AG08396 (cell line): ENCODE measurements around the gene HTR3C.
"Not testable (repeated sequence)": the region's sequence is repeated elsewhere in the genome, so short reads cannot be mapped to it uniquely, and the experiment has no call there.

Experiments
- DNase-seq: peaks from one replicate; pipeline ENCODE4 v3.0.0; 2012; ENCODE audit warnings: low spot score, mixed read lengths

Gene HTR3C

DNA sequence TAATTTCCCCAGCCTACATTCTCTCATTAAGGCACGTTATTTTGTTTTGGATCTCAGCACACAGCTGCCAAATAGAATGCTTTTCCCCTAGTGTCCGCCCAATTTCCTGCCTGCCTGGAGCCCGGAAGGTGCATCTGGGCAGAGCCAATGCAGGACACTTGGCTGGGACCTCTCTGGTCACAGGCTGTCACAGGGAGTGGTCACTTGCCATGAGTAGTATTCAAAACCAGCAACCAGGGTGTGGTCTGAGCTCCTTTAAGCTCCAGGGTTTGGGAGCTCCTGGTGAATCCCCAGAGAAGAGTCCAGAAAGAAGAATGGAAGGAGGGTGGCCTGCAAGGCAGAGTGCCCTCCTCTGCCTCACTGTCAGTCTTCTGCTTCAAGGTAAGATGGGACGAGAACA is at the start of gene HTR3C:
Gene HTR3C (plus strand): TSS at position 281 of the 400 bp plus-strand sequence. CDS start 34 bp downstream, at position 315.
- DNase-seq: no peak

DNA sequence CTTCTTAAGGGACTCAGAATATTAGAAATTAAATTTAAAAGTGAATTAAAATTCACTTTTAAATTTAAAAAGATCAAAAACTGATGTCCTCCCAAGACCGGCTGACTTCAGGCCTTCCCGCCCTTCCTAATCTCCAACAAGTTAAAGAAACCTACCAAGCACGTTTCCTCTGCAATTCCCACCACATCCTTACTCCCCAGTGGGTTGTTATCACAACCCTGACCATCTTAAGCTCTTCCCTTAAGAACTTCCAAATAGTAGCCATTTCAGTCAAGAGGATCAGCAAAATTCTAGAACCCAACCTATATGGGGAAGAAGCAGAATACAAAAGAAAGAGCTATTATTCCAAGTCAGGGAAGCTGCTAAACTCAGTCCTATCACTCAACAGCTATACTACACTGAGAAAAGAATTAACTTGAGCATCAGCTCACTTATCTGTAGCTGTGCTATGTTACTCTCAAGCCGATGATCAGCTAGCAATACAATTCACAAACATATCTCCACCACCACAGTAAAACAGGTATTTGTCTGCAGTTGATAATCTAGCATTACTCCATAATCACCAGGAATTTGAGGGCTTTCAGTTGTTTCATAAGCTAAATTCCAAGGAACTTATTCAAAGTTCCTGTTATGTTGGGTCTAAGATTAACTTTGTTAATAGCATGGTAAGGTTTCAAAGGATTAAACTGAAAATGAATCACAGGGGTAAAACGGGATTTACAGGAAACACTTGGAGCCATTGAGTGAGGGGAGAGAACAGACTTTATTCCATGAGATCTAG is 49.5 kb upstream of the HTR3C start:
- peak; percentile 34 for DNase-seq

- no peak for DNase-seq
Observed at GRCh38 chr3:184004476-184004875, 48.4 kb upstream of the HTR3C start.

DNA sequence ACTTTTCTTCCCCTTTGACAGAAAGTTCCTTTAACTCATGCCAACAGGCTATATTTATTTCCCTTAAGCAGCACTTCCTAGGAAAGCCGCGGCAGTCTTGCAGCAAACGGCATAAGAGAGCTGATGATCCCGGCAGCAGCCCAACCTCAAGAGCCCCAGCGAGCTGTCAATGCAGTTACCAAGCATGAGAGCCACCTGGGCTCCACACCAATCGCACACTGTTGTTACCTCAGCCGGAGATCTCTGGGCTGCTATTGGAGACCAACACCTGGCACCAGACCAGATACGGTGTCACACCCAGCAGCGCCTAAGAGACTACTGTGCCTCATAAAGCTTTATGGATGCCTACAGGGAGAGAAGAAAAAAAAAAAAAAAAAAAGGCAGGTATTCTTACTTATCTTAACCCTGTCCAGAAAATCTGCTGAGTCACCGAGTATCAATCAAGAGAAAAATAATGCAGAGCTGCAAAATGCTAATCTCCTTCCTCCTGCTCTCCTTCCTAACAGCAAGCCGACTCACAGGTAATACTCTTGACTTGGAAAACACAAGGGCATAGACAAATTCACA is 46.8 kb upstream of the HTR3C start:
- DNase-seq: peak; percentile 26

DNA sequence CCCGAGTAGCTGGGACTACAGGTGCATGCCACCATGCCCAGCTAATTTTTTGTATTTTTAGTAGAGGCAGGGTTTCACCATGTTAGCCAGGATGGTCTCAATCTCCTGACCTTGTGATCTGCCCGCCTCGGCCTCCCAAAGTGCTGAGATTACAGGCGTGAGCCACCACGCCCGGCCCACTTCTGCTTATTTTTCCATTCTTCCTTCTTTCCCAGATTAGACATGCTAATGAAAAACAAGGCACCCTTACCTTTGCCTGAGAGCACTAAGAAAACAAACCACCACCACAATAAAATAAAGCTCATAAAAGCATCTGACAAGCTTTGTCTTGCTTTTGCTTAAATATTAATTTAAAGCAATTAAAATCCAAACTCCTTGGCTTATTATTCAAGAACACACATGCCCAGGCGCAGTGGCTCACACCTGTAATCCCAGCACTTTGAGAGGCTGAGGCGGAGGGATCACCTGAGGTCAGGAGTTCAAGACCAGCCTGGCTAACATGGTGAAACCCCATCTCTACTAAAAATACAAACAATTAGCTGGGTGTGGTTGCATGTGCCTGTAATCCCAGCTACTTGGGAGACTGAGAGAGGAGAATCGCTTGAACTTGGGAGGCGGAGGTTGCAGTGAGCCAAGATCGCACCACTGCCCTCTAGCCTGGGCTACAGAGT is 45.6 kb upstream of the HTR3C start:
- not testable (repeated sequence) for DNase-seq

DNA sequence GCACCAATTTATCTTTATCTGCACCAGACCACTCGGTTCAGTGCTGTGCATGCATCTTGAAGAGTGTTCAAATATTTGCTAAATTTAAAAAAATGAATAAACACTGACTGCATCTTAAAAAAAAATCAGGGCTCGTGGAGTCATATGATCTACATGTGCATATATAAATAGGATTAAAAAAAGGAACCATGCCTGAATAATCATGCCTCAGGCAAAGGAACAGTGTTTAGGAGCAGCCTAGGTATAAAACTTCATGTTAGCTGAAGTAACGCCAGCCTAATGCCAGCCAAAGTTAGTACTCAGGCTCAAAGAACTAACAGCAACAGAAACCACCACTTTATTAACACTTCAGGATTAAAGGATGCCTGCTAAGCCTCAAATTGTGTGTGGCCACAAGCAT is 44.7 kb upstream of the HTR3C start:
- no peak for DNase-seq

- no peak for DNase-seq
Observed at GRCh38 chr3:184011230-184011876, 41.5 kb upstream of the HTR3C start.

DNA sequence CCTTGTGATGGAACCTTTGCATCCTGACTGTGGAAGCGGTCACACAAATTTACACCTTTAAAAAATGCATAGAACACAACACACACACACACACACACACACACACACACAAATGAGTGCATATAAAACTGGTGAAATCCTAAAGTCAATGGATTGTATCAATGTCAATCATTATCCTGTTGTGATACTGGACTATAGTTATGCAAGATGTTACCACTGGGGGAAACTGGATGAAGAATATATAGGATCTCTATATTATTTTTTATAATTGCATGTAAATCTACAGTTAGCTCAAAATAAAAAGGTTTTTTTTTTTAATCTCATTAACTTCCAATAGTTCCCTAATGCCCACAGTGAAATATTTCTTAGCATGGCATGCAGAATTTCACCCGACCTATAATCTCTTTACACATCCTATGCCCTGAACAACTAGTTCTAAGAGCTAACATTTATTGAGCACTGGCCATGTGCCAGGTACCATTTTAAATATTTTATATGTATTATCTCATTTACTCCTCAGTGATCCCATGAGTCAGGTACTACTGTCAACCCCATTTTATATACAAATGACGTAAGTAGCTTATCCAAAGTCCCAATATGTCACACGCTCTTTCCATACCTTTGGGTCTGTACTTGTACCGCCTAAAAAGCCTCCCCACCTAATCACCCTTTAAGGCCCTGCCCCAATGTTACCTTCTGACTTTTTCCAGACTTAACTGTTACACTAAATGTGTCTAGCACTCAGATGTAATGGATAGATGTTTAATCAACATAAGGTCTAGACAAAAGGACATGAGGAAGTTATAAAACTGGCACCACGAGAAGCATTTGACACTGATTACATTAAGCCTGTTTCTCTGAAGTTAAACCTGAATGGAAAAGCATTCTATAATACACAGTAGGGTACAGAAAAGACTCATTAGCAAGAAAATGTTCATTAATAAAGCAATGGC is 40.6 kb upstream of the HTR3C start:
- no peak for DNase-seq

DNA sequence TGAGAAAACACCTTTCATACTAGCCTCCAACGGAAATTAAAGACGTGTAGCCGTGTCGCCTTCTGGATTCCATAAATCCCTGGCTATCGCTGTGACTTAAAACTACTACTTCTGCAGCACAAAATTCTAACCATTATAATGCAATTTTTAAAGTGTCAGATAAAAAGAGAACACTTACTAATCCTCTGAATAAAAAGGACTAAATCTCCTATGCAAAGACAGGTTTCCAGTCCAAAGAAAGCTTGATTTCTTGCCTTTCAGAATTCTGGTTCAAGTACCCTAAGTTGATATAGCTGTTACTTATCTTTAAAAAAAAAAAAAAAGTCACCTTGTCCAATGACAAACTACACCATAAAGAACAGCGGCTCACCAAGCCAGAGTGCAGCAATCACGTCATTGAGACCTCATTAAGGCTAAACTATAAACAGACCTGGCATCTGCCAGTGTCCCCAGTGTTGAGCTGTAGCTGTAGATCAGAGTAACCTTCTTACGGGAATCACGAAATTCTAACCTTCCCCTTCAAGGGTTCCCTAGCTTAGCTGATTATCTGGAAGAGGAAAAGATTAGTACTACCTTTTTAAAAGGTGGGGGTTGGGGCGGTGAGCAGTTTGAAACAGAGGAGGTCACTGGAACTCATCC is 37.3 kb upstream of the HTR3C start:
- DNase-seq: no peak

DNA sequence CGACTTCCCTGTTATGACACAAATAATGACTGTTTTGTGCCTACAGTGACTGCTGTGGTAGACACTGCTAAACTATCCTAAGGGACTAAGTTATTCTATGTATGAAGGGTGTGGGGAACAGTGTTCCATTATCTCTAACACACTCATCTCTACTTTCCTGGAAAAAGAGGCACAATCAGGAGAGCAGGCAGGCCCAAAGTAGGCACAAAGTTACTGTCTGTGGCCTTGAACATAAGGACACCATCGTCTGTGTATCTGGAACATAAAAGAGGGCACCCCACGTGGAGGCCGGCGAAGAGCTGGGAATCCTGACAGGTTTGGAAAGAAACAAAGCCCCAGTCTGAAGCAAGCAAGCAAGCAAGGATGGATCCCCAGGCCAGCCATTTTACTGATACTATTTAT is 36.7 kb upstream of the HTR3C start:
- DNase-seq: no peak

DNA sequence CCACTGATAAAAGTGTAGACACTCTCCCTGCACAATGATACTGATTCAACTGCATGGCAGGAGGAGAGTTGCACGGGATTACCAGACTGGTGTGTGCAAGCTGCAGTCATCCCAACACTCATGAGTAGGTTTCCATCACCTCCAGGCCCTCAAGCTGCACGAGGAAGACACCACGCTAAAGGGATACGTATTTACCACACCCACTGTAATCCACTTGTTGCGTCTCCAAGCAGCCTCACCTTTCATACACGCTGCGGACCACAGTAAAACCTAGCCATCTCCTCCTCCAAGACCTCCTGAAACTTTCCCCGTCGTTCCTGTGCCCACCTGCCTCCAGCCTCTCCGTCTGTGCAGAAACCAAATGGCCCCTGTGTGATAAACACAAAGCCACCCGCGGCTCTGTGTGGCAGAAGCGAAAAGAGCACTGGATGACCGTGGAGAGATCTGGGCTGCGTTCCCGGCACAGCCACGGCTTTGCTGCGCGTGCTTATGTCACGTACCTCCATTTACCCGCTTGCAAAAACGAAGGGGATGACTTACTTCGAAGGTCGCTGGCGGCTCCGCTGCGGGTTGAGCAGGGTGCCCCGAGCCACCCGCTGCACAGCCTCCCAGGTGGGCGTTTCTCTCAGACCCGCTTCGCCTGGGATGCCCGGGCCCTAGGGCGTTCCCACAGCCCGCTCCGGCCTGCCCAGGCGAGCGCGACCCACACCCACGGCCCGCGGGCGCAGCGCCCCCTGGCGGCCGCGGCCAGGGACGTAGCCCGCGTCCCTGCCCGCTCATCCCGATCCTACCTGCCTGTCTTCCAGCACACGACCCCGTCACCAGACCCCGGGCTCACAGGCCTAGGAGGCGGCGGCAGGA is 35.8 kb upstream of the HTR3C start:
- peak; percentile 90 for DNase-seq

- DNase-seq: peak; percentile 97
Observed at GRCh38 chr3:184017672-184018423, 35.0 kb upstream of the HTR3C start, which contains the start of gene ABCC5. TSS of gene ABCC5 (minus strand) at chr3:184017884. CDS start at chr3:184014392, 3,492 bp downstream.

DNA sequence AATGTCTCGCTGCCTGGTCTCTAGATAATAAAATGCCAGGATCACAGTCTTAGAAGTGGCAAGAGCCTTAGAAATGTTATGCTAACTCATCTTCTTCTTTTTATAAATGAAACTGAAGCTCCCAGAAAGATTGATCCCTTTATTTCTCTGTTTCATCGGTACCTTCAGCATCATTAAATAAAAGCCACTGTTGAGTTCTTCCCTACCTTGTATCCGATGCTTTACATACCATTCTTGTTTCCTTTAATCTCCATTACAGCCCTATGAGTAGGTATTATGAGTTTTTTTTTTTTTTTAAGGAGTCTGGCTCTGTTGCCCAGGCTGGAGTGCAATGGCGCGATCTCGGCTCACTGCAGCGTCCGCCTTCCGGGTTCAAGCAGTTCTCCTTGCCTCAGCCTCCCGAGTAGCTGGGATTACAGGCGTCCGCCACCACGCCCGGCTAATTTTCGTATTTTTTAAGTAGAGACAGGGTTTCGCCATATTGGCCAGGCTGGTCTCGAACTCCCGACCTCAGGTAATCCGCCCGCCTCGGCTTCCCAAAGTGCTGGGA is 34.3 kb upstream of the HTR3C start:
- no peak for DNase-seq

DNA sequence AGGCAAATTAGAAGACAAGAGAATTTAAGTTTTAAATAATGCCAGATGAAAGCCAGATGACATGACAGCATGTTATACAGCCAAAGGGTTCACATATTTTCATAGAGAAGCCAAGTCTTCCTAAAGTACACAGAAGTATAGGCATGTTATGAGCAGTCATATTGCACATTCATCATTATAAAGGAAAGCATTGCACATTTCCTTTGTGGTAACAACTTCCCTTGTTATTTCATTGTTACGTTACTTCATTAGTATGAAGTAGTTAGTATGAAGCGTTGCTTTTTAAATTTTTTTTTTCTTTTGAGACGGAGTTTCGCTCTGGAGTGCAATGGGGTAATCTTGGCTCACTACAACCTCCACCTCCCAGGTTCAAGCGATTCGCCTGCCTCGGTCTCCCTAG is 30.5 kb upstream of the HTR3C start:
- DNase-seq: no peak

DNA sequence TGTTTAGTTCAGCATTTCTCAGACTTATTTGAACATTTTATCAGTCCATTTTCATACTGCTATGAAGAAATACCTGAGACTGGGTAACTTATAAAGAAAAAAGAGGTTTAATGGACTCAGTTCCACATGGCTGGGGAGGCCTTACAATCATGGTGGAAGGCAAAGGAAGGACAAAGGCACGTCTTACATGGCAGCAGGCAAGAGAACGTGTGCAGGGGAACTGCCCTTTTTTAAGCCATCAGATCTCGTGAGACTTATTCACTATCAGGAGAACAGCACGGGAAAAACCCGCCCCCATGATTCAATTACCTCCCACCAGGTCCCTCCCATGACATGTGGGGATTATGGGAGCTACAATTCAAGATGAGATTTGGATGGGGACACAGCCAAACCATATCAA is 27.6 kb upstream of the HTR3C start:
- DNase-seq: not testable (repeated sequence)

- not testable (repeated sequence) for DNase-seq
Observed at GRCh38 chr3:184028275-184028890, 24.5 kb upstream of the HTR3C start.

DNA sequence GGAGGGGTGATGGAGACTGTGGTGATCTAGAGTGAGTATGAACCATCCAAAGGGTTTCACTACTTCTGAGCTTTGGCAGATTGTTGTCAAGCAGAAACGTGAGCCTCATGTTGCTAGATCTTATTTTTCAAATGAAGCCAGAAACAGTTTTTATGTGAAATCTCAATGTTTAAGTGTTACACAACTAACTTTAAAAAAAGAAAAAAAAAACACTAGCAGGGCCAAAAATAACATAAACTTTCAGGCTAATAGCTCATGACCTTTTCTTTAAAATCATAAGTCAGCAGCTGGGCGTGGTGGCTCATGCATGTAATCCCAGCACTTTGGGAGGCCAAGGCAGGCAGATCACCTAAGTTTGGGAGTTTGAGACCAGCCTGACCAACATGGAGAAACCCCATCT is 23.4 kb upstream of the HTR3C start:
- no peak for DNase-seq

DNA sequence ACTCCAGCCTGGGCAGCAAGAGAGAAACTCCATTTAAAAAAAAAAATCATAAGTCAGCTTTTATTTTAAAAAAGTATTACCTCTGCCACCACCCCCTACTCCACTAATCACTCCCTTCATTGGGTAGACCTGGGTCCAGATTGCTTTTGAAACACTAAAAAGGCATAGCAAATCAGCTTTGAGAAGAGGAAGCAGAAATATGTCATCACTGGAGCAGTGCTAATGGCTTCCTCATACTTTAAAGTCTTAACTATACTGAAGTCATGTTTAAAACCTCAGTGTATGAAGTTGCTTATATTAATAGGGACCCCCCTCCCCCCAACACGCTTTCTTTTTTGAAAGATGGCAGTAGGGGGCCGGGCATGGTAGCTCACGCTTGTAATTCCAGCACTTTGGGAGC is 22.3 kb upstream of the HTR3C start:
- no peak for DNase-seq
